Measurements from ENCODE around the gene OR1B1. TPM values are rescaled to one million over a fixed set of nuclear protein-coding genes. Genes with fewer than 3 reads are reported as not detected.

The OR1B1 gene
- total RNA-seq (not detected in 2 replicates), polyA plus RNA-seq (not detected in 2 replicates)

DNA sequence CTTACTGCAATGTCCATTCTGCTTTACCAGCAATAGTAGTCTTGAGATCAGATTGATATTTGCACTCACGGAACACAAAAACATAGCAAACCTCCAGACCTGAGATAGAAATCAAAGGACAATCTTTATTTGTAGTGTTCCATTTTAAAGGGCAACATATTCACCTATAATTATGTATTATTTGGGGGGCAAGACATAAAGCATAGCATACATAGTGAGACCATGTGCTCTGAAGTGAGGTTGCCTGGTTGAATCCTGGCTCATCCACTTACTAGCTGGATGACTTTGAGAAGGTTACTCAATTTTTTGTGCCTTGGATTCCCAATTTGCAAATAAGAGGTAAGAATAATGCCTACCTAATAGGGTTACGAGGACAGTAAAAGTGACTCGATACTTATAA, at the start of gene OR1B1:
OR1B1 (minus strand) TSS at position 101 of the 400 bp plus-strand sequence.
- WGBS (ENCODE audit: low lambda C conversion rate, missing lambda C conversion rate) = 90% methylated on average over 3 of the region's 3 CpGs

DNA sequence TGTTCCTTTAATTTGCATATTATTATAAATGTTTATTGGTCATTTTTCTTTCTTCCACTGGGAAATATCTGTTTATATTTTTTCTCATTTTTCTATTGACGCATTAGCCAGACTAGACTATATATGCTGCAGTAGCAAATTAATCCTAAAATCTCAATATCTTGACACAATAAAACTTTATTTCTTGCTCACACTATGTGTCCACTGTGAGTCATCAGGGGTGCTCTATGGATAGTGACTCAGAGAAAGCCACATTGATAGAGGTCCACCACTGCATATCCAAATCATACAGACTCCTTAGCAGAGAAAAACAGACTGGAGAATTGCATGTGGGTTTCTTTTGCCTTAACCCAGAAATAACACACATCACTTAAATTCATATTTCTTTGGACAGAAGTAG, 38.3 kb upstream of the OR1B1 start:
- H4K20me1 ChIP-seq (ENCODE audit: insufficient read depth, poor library complexity, severe bottlenecking) = no peaks in the 10 kb centered on the region
- TF ChIP-seq, protein P1, sequence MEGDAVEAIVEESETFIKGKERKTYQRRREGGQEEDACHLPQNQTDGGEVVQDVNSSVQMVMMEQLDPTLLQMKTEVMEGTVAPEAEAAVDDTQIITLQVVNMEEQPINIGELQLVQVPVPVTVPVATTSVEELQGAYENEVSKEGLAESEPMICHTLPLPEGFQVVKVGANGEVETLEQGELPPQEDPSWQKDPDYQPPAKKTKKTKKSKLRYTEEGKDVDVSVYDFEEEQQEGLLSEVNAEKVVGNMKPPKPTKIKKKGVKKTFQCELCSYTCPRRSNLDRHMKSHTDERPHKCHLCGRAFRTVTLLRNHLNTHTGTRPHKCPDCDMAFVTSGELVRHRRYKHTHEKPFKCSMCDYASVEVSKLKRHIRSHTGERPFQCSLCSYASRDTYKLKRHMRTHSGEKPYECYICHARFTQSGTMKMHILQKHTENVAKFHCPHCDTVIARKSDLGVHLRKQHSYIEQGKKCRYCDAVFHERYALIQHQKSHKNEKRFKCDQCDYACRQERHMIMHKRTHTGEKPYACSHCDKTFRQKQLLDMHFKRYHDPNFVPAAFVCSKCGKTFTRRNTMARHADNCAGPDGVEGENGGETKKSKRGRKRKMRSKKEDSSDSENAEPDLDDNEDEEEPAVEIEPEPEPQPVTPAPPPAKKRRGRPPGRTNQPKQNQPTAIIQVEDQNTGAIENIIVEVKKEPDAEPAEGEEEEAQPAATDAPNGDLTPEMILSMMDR (IDR thresholded peaks at IDR 0.05; ENCODE audit: poor library complexity) = no peak
- TF ChIP-seq EZH2phosphoT487 (IDR thresholded peaks at IDR 0.05; ENCODE audit: low read depth, severe bottlenecking, unreplicated experiment) (no peak), EZH2 (IDR thresholded peaks at IDR 0.05; ENCODE audit: borderline replicate concordance) (no peak)
- H3K4me2 ChIP-seq = no peak overlapping the region
- H3K36me3 ChIP-seq (replicated peaks; ENCODE audit: insufficient read depth, low read depth) = no peaks in the 10 kb centered on the region
- no peaks in the 10 kb centered on the region for H3K9me3 ChIP-seq (ENCODE audit: low read depth)
- H3K4me3 ChIP-seq = no peak overlapping the region
- 85% methylated on average over 1 of the region's 1 CpG for WGBS (ENCODE audit: low lambda C conversion rate, missing lambda C conversion rate)
- H3K9me2 ChIP-seq (replicated peaks; ENCODE audit: insufficient read depth) = no peaks in the 10 kb centered on the region
- no peak overlapping the region for H3K27ac ChIP-seq
- H3K27me3 ChIP-seq = no peaks in the 10 kb centered on the region
- H2AFZ ChIP-seq = no peak overlapping the region
- H3K79me2 ChIP-seq = no peaks in the 10 kb centered on the region
- no peak for DNase-seq (ENCODE audit: low spot score)
- H3K4me1 ChIP-seq (ENCODE audit: insufficient read depth) = no peaks in the 10 kb centered on the region

More for the DNA sequence above, at the start of gene OR1B1:
- Histone ChIP-seq H3K36me3 (replicated peaks; ENCODE audit: insufficient read depth, low read depth) (no peaks in the 10 kb centered on the region), H4K20me1 (ENCODE audit: insufficient read depth, poor library complexity, severe bottlenecking) (no peaks in the 10 kb centered on the region), H3K27ac (no peak within 1 kb of the TSS), H3K79me2 (no peaks in the 10 kb centered on the region), H3K27me3 (no peaks in the 10 kb centered on the region), H3K4me1 (ENCODE audit: insufficient read depth) (no peaks in the 10 kb centered on the region), H3K4me3 (no peak within 1 kb of the TSS), H3K9me3 (ENCODE audit: low read depth) (no peaks in the 10 kb centered on the region), H3K4me2 (no peak within 1 kb of the TSS), H3K9me2 (replicated peaks; ENCODE audit: insufficient read depth) (no peaks in the 10 kb centered on the region), H2AFZ (no peak within 1 kb of the TSS)
- DNase-seq (ENCODE audit: low spot score) = no peak
- no peak for TF ChIP-seq EZH2 (IDR thresholded peaks at IDR 0.05; ENCODE audit: borderline replicate concordance)
- TF ChIP-seq, protein P1 (IDR thresholded peaks at IDR 0.05; ENCODE audit: poor library complexity) = no peak
- no peak for TF ChIP-seq EZH2phosphoT487 (IDR thresholded peaks at IDR 0.05; ENCODE audit: low read depth, severe bottlenecking, unreplicated experiment)

DNA sequence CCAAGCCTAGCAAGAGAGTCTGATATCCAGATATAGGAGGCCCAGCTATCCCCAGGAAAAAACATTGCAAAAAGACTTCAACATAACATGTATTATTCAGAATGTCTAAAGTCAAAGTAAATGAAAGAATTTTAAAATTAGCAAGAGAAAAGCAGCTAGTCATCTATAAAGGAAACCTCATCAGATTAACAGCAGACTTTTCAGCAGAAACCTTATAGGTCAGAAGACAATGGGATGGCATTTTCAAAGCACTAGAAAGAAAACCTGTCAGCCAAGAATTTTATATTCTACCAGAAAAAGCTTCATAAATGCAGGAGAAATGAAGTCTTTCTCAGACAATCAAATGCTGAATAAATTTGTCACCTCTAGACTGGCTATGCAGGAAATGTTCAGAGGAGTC, 27.4 kb upstream of the OR1B1 start:
- DNase-seq (ENCODE audit: low spot score) = no peak

More for the DNA sequence above, 27.4 kb upstream of the OR1B1 start:
- Histone ChIP-seq H3K9me3 (ENCODE audit: low read depth) (peaks cover 9% of the 10 kb centered on the region), H3K27me3 (no peaks in the 10 kb centered on the region), H3K4me3 (no peak overlapping the region), H3K79me2 (no peaks in the 10 kb centered on the region), H3K36me3 (replicated peaks; ENCODE audit: insufficient read depth, low read depth) (no peaks in the 10 kb centered on the region), H3K4me1 (ENCODE audit: insufficient read depth) (no peaks in the 10 kb centered on the region), H4K20me1 (ENCODE audit: insufficient read depth, poor library complexity, severe bottlenecking) (no peaks in the 10 kb centered on the region), H3K27ac (no peak overlapping the region), H3K9me2 (replicated peaks; ENCODE audit: insufficient read depth) (no peaks in the 10 kb centered on the region), H3K4me2 (no peak overlapping the region), H2AFZ (no peak overlapping the region)
- TF ChIP-seq EZH2phosphoT487 (IDR thresholded peaks at IDR 0.05; ENCODE audit: low read depth, severe bottlenecking, unreplicated experiment) (no peak), EZH2 (IDR thresholded peaks at IDR 0.05; ENCODE audit: borderline replicate concordance) (no peak)
- TF ChIP-seq, protein P1 (IDR thresholded peaks at IDR 0.05; ENCODE audit: poor library complexity) = no peak

All from hepatocyte (in vitro differentiated cells).